Activated naive CD8-positive, alpha-beta T cell (primary cell): ENCODE measurements around the gene SLC26A1.
A peak's percentile ranks its signal among the peaks of the same experiment; 100 is the strongest.

Experiments
- H3K27ac Mint-ChIP-seq: one replicate; pipeline ENCODE4 v1.8.0; 2021; ENCODE audit warnings: mixed read lengths
- H3K27me3 Mint-ChIP-seq: one replicate; pipeline ENCODE4 v1.8.0; 2021; ENCODE audit warnings: mixed read lengths
- H3K36me3 Mint-ChIP-seq: one replicate; pipeline ENCODE4 v1.8.0; 2021; ENCODE audit warnings: mixed read lengths
- H3K4me1 Mint-ChIP-seq: one replicate; pipeline ENCODE4 v1.8.0; 2021; ENCODE audit warnings: low read depth, mixed read lengths
- H3K4me3 Mint-ChIP-seq: one replicate; pipeline ENCODE4 v1.8.0; 2021; ENCODE audit warnings: mild to moderate bottlenecking, mixed read lengths
- H3K9me3 Mint-ChIP-seq: one replicate; pipeline ENCODE4 v1.8.0; 2021; ENCODE audit warnings: low read depth, mixed read lengths

The SLC26A1 gene

GRCh38 chr4:1022051-1022738 is 29.0 kb upstream of the SLC26A1 start:
- H3K4me3 Mint-ChIP-seq = no peak overlapping the region
- no peaks in the 10 kb centered on the region for H3K9me3 Mint-ChIP-seq
- H3K27me3 Mint-ChIP-seq = no peaks in the 10 kb centered on the region
- H3K4me1 Mint-ChIP-seq = no peaks in the 10 kb centered on the region
- H3K36me3 Mint-ChIP-seq = peaks cover 3% of the 10 kb centered on the region
- H3K27ac Mint-ChIP-seq = no peak overlapping the region

GRCh38 chr4:1021386-1022050 is 28.3 kb upstream of the SLC26A1 start:
- Mint-ChIP-seq H3K9me3 (no peaks in the 10 kb centered on the region), H3K4me3 (no peak overlapping the region), H3K4me1 (no peaks in the 10 kb centered on the region), H3K27me3 (no peaks in the 10 kb centered on the region), H3K36me3 (peaks cover 3% of the 10 kb centered on the region), H3K27ac (no peak overlapping the region)

GRCh38 chr4:1019729-1020470 is 26.7 kb upstream of the SLC26A1 start:
- no peaks in the 10 kb centered on the region for H3K9me3 Mint-ChIP-seq
- H3K27me3 Mint-ChIP-seq = no peaks in the 10 kb centered on the region
- H3K4me3 Mint-ChIP-seq = no peak overlapping the region
- H3K27ac Mint-ChIP-seq = no peak overlapping the region
- H3K36me3 Mint-ChIP-seq = no peaks in the 10 kb centered on the region
- H3K4me1 Mint-ChIP-seq = no peaks in the 10 kb centered on the region

GRCh38 chr4:1019320-1019719 is 26.1 kb upstream of the SLC26A1 start:
- Mint-ChIP-seq H3K36me3 (no peaks in the 10 kb centered on the region), H3K9me3 (no peaks in the 10 kb centered on the region), H3K4me3 (no peak overlapping the region), H3K27ac (no peak overlapping the region), H3K27me3 (no peaks in the 10 kb centered on the region), H3K4me1 (no peaks in the 10 kb centered on the region)

- H3K9me3 Mint-ChIP-seq = no peaks in the 10 kb centered on the region
- H3K4me1 Mint-ChIP-seq = no peaks in the 10 kb centered on the region
- H3K4me3 Mint-ChIP-seq = no peak overlapping the region
- H3K27me3 Mint-ChIP-seq = no peaks in the 10 kb centered on the region
- H3K36me3 Mint-ChIP-seq = no peaks in the 10 kb centered on the region
- no peak overlapping the region for H3K27ac Mint-ChIP-seq
Observed at GRCh38 chr4:1018147-1019020, 25.2 kb upstream of the SLC26A1 start.

GRCh38 chr4:1017706-1018105 is 24.5 kb upstream of the SLC26A1 start:
- no peak overlapping the region for H3K27ac Mint-ChIP-seq
- no peaks in the 10 kb centered on the region for H3K9me3 Mint-ChIP-seq
- H3K36me3 Mint-ChIP-seq = no peaks in the 10 kb centered on the region
- no peak overlapping the region for H3K4me3 Mint-ChIP-seq
- H3K27me3 Mint-ChIP-seq = no peaks in the 10 kb centered on the region
- peaks cover 1% of the 10 kb centered on the region for H3K4me1 Mint-ChIP-seq

GRCh38 chr4:1017211-1017610 is 24.0 kb upstream of the SLC26A1 start:
- Mint-ChIP-seq H3K4me1 (peaks cover 3% of the 10 kb centered on the region), H3K9me3 (no peaks in the 10 kb centered on the region), H3K27me3 (no peaks in the 10 kb centered on the region), H3K4me3 (no peak overlapping the region), H3K36me3 (no peaks in the 10 kb centered on the region), H3K27ac (no peak overlapping the region)

- Mint-ChIP-seq H3K36me3 (no peaks in the 10 kb centered on the region), H3K27ac (no peak overlapping the region), H3K4me1 (peaks cover 3% of the 10 kb centered on the region), H3K27me3 (no peaks in the 10 kb centered on the region), H3K4me3 (no peak overlapping the region), H3K9me3 (no peaks in the 10 kb centered on the region)
Observed at GRCh38 chr4:1015746-1016145, 22.5 kb upstream of the SLC26A1 start.

- Mint-ChIP-seq H3K36me3 (no peaks in the 10 kb centered on the region), H3K9me3 (no peaks in the 10 kb centered on the region), H3K27ac (no peak overlapping the region), H3K4me1 (peaks cover 8% of the 10 kb centered on the region), H3K4me3 (no peak overlapping the region), H3K27me3 (no peaks in the 10 kb centered on the region)
Observed at GRCh38 chr4:1015179-1015578, 22.0 kb upstream of the SLC26A1 start.

- no peak overlapping the region for H3K27ac Mint-ChIP-seq
- peaks cover 8% of the 10 kb centered on the region for H3K4me1 Mint-ChIP-seq
- no peaks in the 10 kb centered on the region for H3K27me3 Mint-ChIP-seq
- H3K36me3 Mint-ChIP-seq = no peaks in the 10 kb centered on the region
- peak overlapping the region; percentile 13 for H3K4me3 Mint-ChIP-seq
- no peaks in the 10 kb centered on the region for H3K9me3 Mint-ChIP-seq
Observed at GRCh38 chr4:1014291-1015167, 21.3 kb upstream of the SLC26A1 start.

GRCh38 chr4:1013225-1014073 is 20.2 kb upstream of the SLC26A1 start:
- Mint-ChIP-seq H3K27me3 (peaks cover 3% of the 10 kb centered on the region), H3K27ac (no peak overlapping the region), H3K9me3 (no peaks in the 10 kb centered on the region), H3K4me3 (peak overlapping the region; percentile 13), H3K4me1 (peaks cover 14% of the 10 kb centered on the region), H3K36me3 (no peaks in the 10 kb centered on the region)

GRCh38 chr4:1012034-1012739 is 19.0 kb upstream of the SLC26A1 start:
- Mint-ChIP-seq H3K4me1 (peaks cover 14% of the 10 kb centered on the region), H3K4me3 (peak overlapping the region; percentile 62), H3K27ac (no peak overlapping the region), H3K27me3 (peaks cover 11% of the 10 kb centered on the region), H3K9me3 (no peaks in the 10 kb centered on the region), H3K36me3 (no peaks in the 10 kb centered on the region)

GRCh38 chr4:1011666-1012033 is 18.4 kb upstream of the SLC26A1 start:
- H3K4me3 Mint-ChIP-seq = no peak overlapping the region
- peaks cover 14% of the 10 kb centered on the region for H3K27me3 Mint-ChIP-seq
- no peak overlapping the region for H3K27ac Mint-ChIP-seq
- peaks cover 14% of the 10 kb centered on the region for H3K4me1 Mint-ChIP-seq
- no peaks in the 10 kb centered on the region for H3K9me3 Mint-ChIP-seq
- H3K36me3 Mint-ChIP-seq = no peaks in the 10 kb centered on the region
